Fibroblast of lung (primary cell): ENCODE data around the gene SLC33A1. TPM values are rescaled to one million over a fixed set of nuclear protein-coding genes. Genes with fewer than 3 reads are reported as not detected.
A peak's percentile ranks its signal among the peaks of the same experiment; 100 is the strongest.

Source experiments
- DNase-seq, 2 donors: peaks; one replicate each; pipeline versions ENCODE4 v3.0.0 to v3.0.0-alpha.2; 2010; ENCODE audit warnings: low read depth in 2 of 2
- H2AFZ ChIP-seq: 2 replicates; pipeline ENCODE4 v1.5.1; 2012; ENCODE audit warnings: low read length, control low read depth, inconsistent platforms
- H3K27ac ChIP-seq: 2 replicates; pipeline ENCODE4 v1.5.1; 2011; ENCODE audit warnings: low read length, control low read depth; ENCODE audit not compliant: insufficient read depth
- H3K27me3 ChIP-seq: 2 replicates; pipeline ENCODE4 v1.5.1; 2011; ENCODE audit warnings: mild to moderate bottlenecking, low read length; ENCODE audit not compliant: control insufficient read depth, insufficient read depth
- H3K36me3 ChIP-seq: 2 replicates; pipeline ENCODE4 v1.5.1; 2011; ENCODE audit warnings: low read length; ENCODE audit not compliant: control insufficient read depth, insufficient read depth
- H3K4me1 ChIP-seq: 2 replicates; pipeline ENCODE4 v1.5.1; 2011; ENCODE audit warnings: low read length; ENCODE audit not compliant: control insufficient read depth, insufficient read depth; ENCODE audit errors: extremely low read depth
- H3K4me2 ChIP-seq: 2 replicates; pipeline ENCODE4 v1.5.1; 2011; ENCODE audit warnings: low read length, control low read depth; ENCODE audit not compliant: insufficient read depth; ENCODE audit errors: extremely low read depth
- H3K4me3 ChIP-seq, 4 experiments: fragments of 200-600 bp in 1 of 4; sonication (generic) in 1 of 4; replicated peaks in 1 of 4; 2 replicates each; pipeline ENCODE4 v1.5.1; 2011 to 2016; ENCODE audit warnings: low read length in 4 of 4, low read depth in 3 of 4, mild to moderate bottlenecking in 3 of 4, control low read depth in 2 of 4, inconsistent platforms in 1 of 4, mixed read lengths in 1 of 4; ENCODE audit not compliant: insufficient read depth in 1 of 4; ENCODE audit errors: control extremely low read depth in 1 of 4
- H3K79me2 ChIP-seq: 2 replicates; pipeline ENCODE4 v1.5.1; 2012; ENCODE audit warnings: mild to moderate bottlenecking, low read length, inconsistent platforms; ENCODE audit not compliant: control insufficient read depth, insufficient read depth
- H3K9ac ChIP-seq: 2 replicates; pipeline ENCODE4 v1.5.1; 2011; ENCODE audit warnings: mild to moderate bottlenecking, low read length, control low read depth; ENCODE audit not compliant: insufficient read depth
- H3K9me3 ChIP-seq: 2 replicates; pipeline ENCODE4 v1.5.1; 2012; ENCODE audit warnings: low read depth, low read length; ENCODE audit not compliant: control insufficient read depth, insufficient read depth
- H4K20me1 ChIP-seq: 2 replicates; pipeline ENCODE4 v1.5.1; 2011; ENCODE audit warnings: low read length; ENCODE audit not compliant: control insufficient read depth, insufficient read depth; ENCODE audit errors: extremely low read depth
- EZH2 ChIP-seq: IDR thresholded peaks from 2 replicates; pipeline ENCODE4 v1.5.1; 2012; ENCODE audit warnings: low read length, control low read depth, mild to moderate bottlenecking; ENCODE audit errors: missing control alignments
- polyA plus RNA-seq, 2 donors: library from polyadenylated mRNA; depleted of rRNA in 1 of 2; stranded (reverse) in 1 of 2; unstranded in 1 of 2; fragments of >200 nt; gene quantifications; 2 replicates each; pipeline ENCODE4 v1.2.1, GENCODE V29; 2011 to 2012; ENCODE audit warnings: missing spikeins in 1 of 2
- total RNA-seq: library from RNA; depleted of rRNA; stranded (reverse); fragments of >200 nt; gene quantifications from 2 replicates; pipeline ENCODE4 v1.2.1, GENCODE V29; 2014
- TF ChIP-seq, protein P1 (sequence below), 2 donors: IDR thresholded peaks in 1 of 2; conservative IDR thresholded peaks in 1 of 2; 1 replicate in 1 of 2; 2 replicates in 1 of 2; pipeline ENCODE4 v1.5.1; 2011 to 2012; ENCODE audit warnings: low read length in 2 of 2, control low read depth in 1 of 2, inconsistent platforms in 1 of 2, low read depth in 1 of 2, mild to moderate bottlenecking in 1 of 2

Gene SLC33A1
- total and polyA plus RNA-seq, 2 donors (not counting 1 experiment from before 2014, with no cell fraction given), result 21.5 to 22.7 TPM

GRCh38 chr3:155870945-155871745 is 16.9 kb upstream of the SLC33A1 start:
- TF ChIP-seq EZH2, result no peak
- TF ChIP-seq, protein P1, sequence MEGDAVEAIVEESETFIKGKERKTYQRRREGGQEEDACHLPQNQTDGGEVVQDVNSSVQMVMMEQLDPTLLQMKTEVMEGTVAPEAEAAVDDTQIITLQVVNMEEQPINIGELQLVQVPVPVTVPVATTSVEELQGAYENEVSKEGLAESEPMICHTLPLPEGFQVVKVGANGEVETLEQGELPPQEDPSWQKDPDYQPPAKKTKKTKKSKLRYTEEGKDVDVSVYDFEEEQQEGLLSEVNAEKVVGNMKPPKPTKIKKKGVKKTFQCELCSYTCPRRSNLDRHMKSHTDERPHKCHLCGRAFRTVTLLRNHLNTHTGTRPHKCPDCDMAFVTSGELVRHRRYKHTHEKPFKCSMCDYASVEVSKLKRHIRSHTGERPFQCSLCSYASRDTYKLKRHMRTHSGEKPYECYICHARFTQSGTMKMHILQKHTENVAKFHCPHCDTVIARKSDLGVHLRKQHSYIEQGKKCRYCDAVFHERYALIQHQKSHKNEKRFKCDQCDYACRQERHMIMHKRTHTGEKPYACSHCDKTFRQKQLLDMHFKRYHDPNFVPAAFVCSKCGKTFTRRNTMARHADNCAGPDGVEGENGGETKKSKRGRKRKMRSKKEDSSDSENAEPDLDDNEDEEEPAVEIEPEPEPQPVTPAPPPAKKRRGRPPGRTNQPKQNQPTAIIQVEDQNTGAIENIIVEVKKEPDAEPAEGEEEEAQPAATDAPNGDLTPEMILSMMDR (conservative IDR thresholded peaks at IDR 0.05 in 1 of 2, IDR thresholded peaks at IDR 0.05 in 1 of 2; ENCODE audit: low read depth in 1 of 2, low read length in 2 of 2), result no peak
- H3K4me2 ChIP-seq, result peak overlapping the region; percentile 94
- H3K36me3 ChIP-seq, result no peaks in the 10 kb centered on the region
- H3K9me3 ChIP-seq, result no peaks in the 10 kb centered on the region
- no peaks in the 10 kb centered on the region for H4K20me1 ChIP-seq
- no peaks in the 10 kb centered on the region for H3K27me3 ChIP-seq
- peaks cover 54% of the 10 kb centered on the region for H3K79me2 ChIP-seq
- DNase-seq, result peak in 1 of 2 donors; percentile 4
- H2AFZ ChIP-seq, result peak overlapping the region; percentile 62
- peak overlapping the region; percentile 84 for H3K27ac ChIP-seq
- H3K9ac ChIP-seq, result peak overlapping the region; percentile 87
- peaks cover 3% of the 10 kb centered on the region for H3K4me1 ChIP-seq
- peak overlapping the region; percentile 85 to 96 (median 87) for H3K4me3 ChIP-seq

DNA sequence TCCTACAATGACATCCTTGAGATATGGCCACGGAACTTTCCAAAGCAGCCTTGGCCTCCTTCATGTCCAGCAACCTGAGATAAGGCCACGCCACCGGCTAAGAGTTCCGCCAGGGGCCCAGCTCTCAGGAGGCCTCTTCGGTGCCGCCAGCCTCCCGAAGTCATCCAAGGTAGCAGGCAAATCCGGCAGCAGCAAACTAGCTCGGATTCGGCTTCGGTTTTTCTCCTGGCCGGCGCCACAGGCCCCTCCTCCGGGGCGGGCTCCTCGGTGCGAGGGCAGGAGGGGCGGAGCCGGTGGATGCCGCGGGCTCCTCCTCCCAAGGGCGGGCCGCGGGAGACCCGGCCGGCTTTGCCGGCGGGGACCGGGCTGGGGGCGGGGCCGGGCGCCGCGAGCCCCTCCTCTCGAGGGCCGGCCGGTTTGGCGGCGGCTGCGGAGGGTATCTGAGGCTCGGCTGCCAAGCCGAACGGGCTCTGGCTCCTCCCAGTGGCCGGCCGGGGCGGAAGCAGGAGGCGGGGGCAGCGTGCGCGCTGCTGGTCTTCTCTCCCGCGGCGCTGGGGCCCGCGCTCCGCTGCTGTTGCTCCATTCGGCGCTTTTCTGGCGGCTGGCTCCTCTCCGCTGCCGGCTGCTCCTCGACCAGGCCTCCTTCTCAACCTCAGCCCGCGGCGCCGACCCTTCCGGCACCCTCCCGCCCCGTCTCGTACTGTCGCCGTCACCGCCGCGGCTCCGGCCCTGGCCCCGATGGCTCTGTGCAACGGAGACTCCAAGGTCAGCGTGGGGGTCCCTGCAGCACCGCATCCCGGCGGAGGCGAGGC is 16.1 kb upstream of the SLC33A1 start, which contains the start of gene GMPS:
TSS of gene GMPS (plus strand) at position 518 of the 812 bp plus-strand sequence. CDS start at position 739, 221 bp downstream.
- TF ChIP-seq EZH2, result no peak
- TF ChIP-seq, protein P1 (conservative IDR thresholded peaks at IDR 0.05 in 1 of 2, IDR thresholded peaks at IDR 0.05 in 1 of 2; ENCODE audit: low read depth in 1 of 2, low read length in 2 of 2), result peak; percentile 8 to 11
- H3K79me2 ChIP-seq, result peaks cover 46% of the 10 kb centered on the region
- peak within 1 kb of the TSS; percentile 85 to 96 (median 87) for H3K4me3 ChIP-seq
- DNase-seq, result peak; percentile 89
- H3K9ac ChIP-seq, result peak within 1 kb of the TSS; percentile 87
- H2AFZ ChIP-seq, result peak within 1 kb of the TSS; percentile 98
- peak within 1 kb of the TSS; percentile 84 for H3K27ac ChIP-seq
- H3K4me1 ChIP-seq, result peaks cover 3% of the 10 kb centered on the region
- H3K9me3 ChIP-seq, result no peaks in the 10 kb centered on the region
- H3K36me3 ChIP-seq, result no peaks in the 10 kb centered on the region
- H3K4me2 ChIP-seq, result peak within 1 kb of the TSS; percentile 99
- no peaks in the 10 kb centered on the region for H4K20me1 ChIP-seq
- no peaks in the 10 kb centered on the region for H3K27me3 ChIP-seq

- TF ChIP-seq, protein P1 (conservative IDR thresholded peaks at IDR 0.05 in 1 of 2, IDR thresholded peaks at IDR 0.05 in 1 of 2; ENCODE audit: low read depth in 1 of 2, low read length in 2 of 2), result no peak
- no peak for TF ChIP-seq EZH2
- Histone ChIP-seq H3K9me3 (no peaks in the 10 kb centered on the region), H4K20me1 (no peaks in the 10 kb centered on the region), H3K4me3 (peak overlapping the region; percentile 60 to 71 (median 66)), H2AFZ (peak overlapping the region; percentile 98), H3K4me2 (peak overlapping the region; percentile 99), H3K4me1 (peaks cover 3% of the 10 kb centered on the region), H3K36me3 (no peaks in the 10 kb centered on the region), H3K27me3 (no peaks in the 10 kb centered on the region), H3K9ac (peak overlapping the region; percentile 53), H3K79me2 (peaks cover 40% of the 10 kb centered on the region), H3K27ac (peak overlapping the region; percentile 75)
- DNase-seq, result no peak
Observed at GRCh38 chr3:155869691-155870090, 15.5 kb upstream of the SLC33A1 start.
